Measurements from ENCODE around the gene DUOXA2.

Gene DUOXA2

GRCh38 chr15:45151998-45152828, 38.1 kb downstream of the DUOXA2 start:
- Histone ChIP-seq H3K4me2 (ENCODE audit: low read depth, low read length, poor library complexity, severe bottlenecking) (no peak overlapping the region), H3F3A (ENCODE audit: low read depth) (no peaks in the 10 kb centered on the region)

GRCh38 chr15:45155739-45156138, 41.6 kb downstream of the DUOXA2 start:
- H3K4me3 ChIP-seq (ENCODE audit: low read length, poor library complexity, severe bottlenecking): no peak overlapping the region
- no peaks in the 10 kb centered on the region for H3F3A ChIP-seq (ENCODE audit: low read depth)
- no peaks in the 10 kb centered on the region for H3K27me3 ChIP-seq (ENCODE audit: insufficient read depth, low read length, poor library complexity, severe bottlenecking)
- no peak overlapping the region for H3K9ac ChIP-seq (ENCODE audit: low read depth, low read length, poor library complexity, severe bottlenecking)
- H2AFZ ChIP-seq (ENCODE audit: low read length): no peak overlapping the region
- H4K20me1 ChIP-seq (ENCODE audit: insufficient read depth, low read length, poor library complexity, severe bottlenecking): no peaks in the 10 kb centered on the region
- H3K9me2 ChIP-seq (replicated peaks; ENCODE audit: low read depth, low read length): no peaks in the 10 kb centered on the region
- H3K79me2 ChIP-seq (ENCODE audit: insufficient read depth, low read length): no peaks in the 10 kb centered on the region
- no peak overlapping the region for H3K4me2 ChIP-seq (ENCODE audit: low read depth, low read length, poor library complexity, severe bottlenecking)
- TF ChIP-seq EZH2phosphoT487 (IDR thresholded peaks at IDR 0.05; ENCODE audit: borderline replicate concordance) (no peak), CTCF (conservative IDR thresholded peaks at IDR 0.05; ENCODE audit: low read length) (no peak)
- no peaks in the 10 kb centered on the region for H3K9me3 ChIP-seq (ENCODE audit: insufficient read depth, low read depth, low read length)
- H3K36me3 ChIP-seq (ENCODE audit: insufficient read depth, low read length): no peaks in the 10 kb centered on the region
- H3K4me1 ChIP-seq (ENCODE audit: insufficient read depth, low read length, poor library complexity, severe bottlenecking): no peaks in the 10 kb centered on the region

More at GRCh38 chr15:45151998-45152828, 38.1 kb downstream of the DUOXA2 start:
- Histone ChIP-seq H3K9me2 (replicated peaks; ENCODE audit: low read depth, low read length) (no peaks in the 10 kb centered on the region), H3K9me3 (ENCODE audit: insufficient read depth, low read depth, low read length) (no peaks in the 10 kb centered on the region), H3K9ac (ENCODE audit: low read depth, low read length, poor library complexity, severe bottlenecking) (no peak overlapping the region), H3K79me2 (ENCODE audit: insufficient read depth, low read length) (no peaks in the 10 kb centered on the region), H3K4me1 (ENCODE audit: insufficient read depth, low read length, poor library complexity, severe bottlenecking) (peaks cover 5% of the 10 kb centered on the region), H2AFZ (ENCODE audit: low read length) (no peak overlapping the region), H3K4me3 (ENCODE audit: low read length, poor library complexity, severe bottlenecking) (no peak overlapping the region), H3K27me3 (ENCODE audit: insufficient read depth, low read length, poor library complexity, severe bottlenecking) (no peaks in the 10 kb centered on the region), H4K20me1 (ENCODE audit: insufficient read depth, low read length, poor library complexity, severe bottlenecking) (no peaks in the 10 kb centered on the region), H3K36me3 (ENCODE audit: insufficient read depth, low read length) (no peaks in the 10 kb centered on the region)
- TF ChIP-seq CTCF (conservative IDR thresholded peaks at IDR 0.05; ENCODE audit: low read length): no peak
- TF ChIP-seq EZH2phosphoT487 (IDR thresholded peaks at IDR 0.05; ENCODE audit: borderline replicate concordance): no peak

- H3K4me2 ChIP-seq (ENCODE audit: low read depth, low read length, poor library complexity, severe bottlenecking): no peak overlapping the region
- no peak overlapping the region for H2AFZ ChIP-seq (ENCODE audit: low read length)
Measured at GRCh38 chr15:45156744-45157455, 42.8 kb downstream of the DUOXA2 start.

More at GRCh38 chr15:45156744-45157455, 42.8 kb downstream of the DUOXA2 start:
- Histone ChIP-seq H3K4me3 (ENCODE audit: low read length, poor library complexity, severe bottlenecking) (no peak overlapping the region), H3K79me2 (ENCODE audit: insufficient read depth, low read length) (no peaks in the 10 kb centered on the region), H3K4me1 (ENCODE audit: insufficient read depth, low read length, poor library complexity, severe bottlenecking) (no peaks in the 10 kb centered on the region), H3K9me3 (ENCODE audit: insufficient read depth, low read depth, low read length) (no peaks in the 10 kb centered on the region), H3K9me2 (replicated peaks; ENCODE audit: low read depth, low read length) (no peaks in the 10 kb centered on the region), H4K20me1 (ENCODE audit: insufficient read depth, low read length, poor library complexity, severe bottlenecking) (no peaks in the 10 kb centered on the region), H3K36me3 (ENCODE audit: insufficient read depth, low read length) (no peaks in the 10 kb centered on the region), H3K27me3 (ENCODE audit: insufficient read depth, low read length, poor library complexity, severe bottlenecking) (no peaks in the 10 kb centered on the region), H3K9ac (ENCODE audit: low read depth, low read length, poor library complexity, severe bottlenecking) (no peak overlapping the region), H3F3A (ENCODE audit: low read depth) (no peaks in the 10 kb centered on the region)
- no peak for TF ChIP-seq EZH2phosphoT487 (IDR thresholded peaks at IDR 0.05; ENCODE audit: borderline replicate concordance)
- no peak for TF ChIP-seq CTCF (conservative IDR thresholded peaks at IDR 0.05; ENCODE audit: low read length)
